Ectodermal cell (in vitro differentiated cells): ENCODE results near the gene CXCR1.

Experiments used
- H3K27ac ChIP-seq: 2 replicates; pipeline ENCODE4 v1.7.0; 2013; ENCODE audit warnings: mild to moderate bottlenecking, low read depth, low read length; ENCODE audit not compliant: insufficient read depth, poor library complexity, severe bottlenecking
- H3K27me3 ChIP-seq: 2 replicates; pipeline ENCODE4 v1.7.0; 2013; ENCODE audit warnings: mild to moderate bottlenecking, low read length; ENCODE audit not compliant: insufficient read depth, control insufficient read depth, poor library complexity, severe bottlenecking
- H3K36me3 ChIP-seq: one replicate; pipeline ENCODE4 v1.7.0; 2013; ENCODE audit warnings: low read length; ENCODE audit not compliant: control insufficient read depth, insufficient read depth
- H3K4me1 ChIP-seq: one replicate; pipeline ENCODE4 v1.7.0; 2013; ENCODE audit warnings: low read length; ENCODE audit not compliant: control insufficient read depth, insufficient read depth
- H3K4me3 ChIP-seq: 2 replicates; pipeline ENCODE4 v1.7.0; 2013; ENCODE audit warnings: low read depth, low read length, control low read depth; ENCODE audit not compliant: insufficient read depth
- H3K9me3 ChIP-seq: 2 replicates; pipeline ENCODE4 v1.7.0; 2013; ENCODE audit warnings: mild to moderate bottlenecking, low read length, moderate library complexity; ENCODE audit not compliant: control insufficient read depth
- WGBS, 2 experiments: methylation state at CpG; one replicate each; pipeline ENCODE4 v1.1.7; 2013; ENCODE audit warnings: missing lambda C conversion rate in 2 of 2; 5-methylcytosine and 5-hydroxymethylcytosine counted together

CXCR1 gene

GRCh38 chr2:218145124-218145523, 21.6 kb downstream of the CXCR1 start:
- Histone ChIP-seq H3K27me3 (no peaks in the 10 kb centered on the region), H3K9me3 (no peaks in the 10 kb centered on the region), H3K27ac (no peak overlapping the region), H3K36me3 (no peaks in the 10 kb centered on the region), H3K4me1 (no peaks in the 10 kb centered on the region), H3K4me3 (no peak overlapping the region)
- 70 to 72% methylated on average over 3 of the region's 3 CpGs for WGBS, 2 experiments

GRCh38 chr2:218138047-218138446, 28.7 kb downstream of the CXCR1 start:
- Histone ChIP-seq H3K27me3 (no peaks in the 10 kb centered on the region), H3K9me3 (no peaks in the 10 kb centered on the region), H3K4me3 (no peak overlapping the region), H3K36me3 (no peaks in the 10 kb centered on the region), H3K4me1 (peaks cover 4% of the 10 kb centered on the region), H3K27ac (no peak overlapping the region)
- 86 to 92% methylated on average over 4 of the region's 4 CpGs for WGBS, 2 experiments

- H3K9me3 ChIP-seq: no peaks in the 10 kb centered on the region
- H3K27me3 ChIP-seq: no peaks in the 10 kb centered on the region
- no peak overlapping the region for H3K4me3 ChIP-seq
- no peak overlapping the region for H3K27ac ChIP-seq
- no peaks in the 10 kb centered on the region for H3K36me3 ChIP-seq
- WGBS, 2 experiments: 70 to 73% methylated on average over 3 of the region's 3 CpGs
- H3K4me1 ChIP-seq: peaks cover 4% of the 10 kb centered on the region
Observed at GRCh38 chr2:218137514-218137913, 29.2 kb downstream of the CXCR1 start.

GRCh38 chr2:218130822-218131221, 35.9 kb downstream of the CXCR1 start:
- Histone ChIP-seq H3K4me3 (no peak overlapping the region), H3K9me3 (no peaks in the 10 kb centered on the region), H3K36me3 (no peaks in the 10 kb centered on the region), H3K27me3 (no peaks in the 10 kb centered on the region), H3K4me1 (no peaks in the 10 kb centered on the region), H3K27ac (no peak overlapping the region)

- no peaks in the 10 kb centered on the region for H3K4me1 ChIP-seq
- H3K9me3 ChIP-seq: no peaks in the 10 kb centered on the region
- H3K27ac ChIP-seq: no peak overlapping the region
- no peaks in the 10 kb centered on the region for H3K36me3 ChIP-seq
- 92 to 100% methylated on average over 2 of the region's 2 CpGs for WGBS, 2 experiments
- H3K27me3 ChIP-seq: no peaks in the 10 kb centered on the region
- H3K4me3 ChIP-seq: no peak overlapping the region
Observed at GRCh38 chr2:218130377-218130776, 36.4 kb downstream of the CXCR1 start.

- H3K4me1 ChIP-seq: no peaks in the 10 kb centered on the region
- no peaks in the 10 kb centered on the region for H3K9me3 ChIP-seq
- no peaks in the 10 kb centered on the region for H3K27me3 ChIP-seq
- no peak overlapping the region for H3K27ac ChIP-seq
- H3K4me3 ChIP-seq: no peak overlapping the region
- WGBS, 2 experiments: 87 to 99% methylated on average over 6 of the region's 6 CpGs
- no peaks in the 10 kb centered on the region for H3K36me3 ChIP-seq
Observed at GRCh38 chr2:218129458-218130135, 37.2 kb downstream of the CXCR1 start.

- no peaks in the 10 kb centered on the region for H3K4me1 ChIP-seq
- no peaks in the 10 kb centered on the region for H3K36me3 ChIP-seq
- H3K9me3 ChIP-seq: no peaks in the 10 kb centered on the region
- H3K4me3 ChIP-seq: no peak overlapping the region
- no peaks in the 10 kb centered on the region for H3K27me3 ChIP-seq
- 92 to 93% methylated on average over 6 of the region's 6 CpGs for WGBS, 2 experiments
- no peak overlapping the region for H3K27ac ChIP-seq
Observed at GRCh38 chr2:218128781-218129457, 37.8 kb downstream of the CXCR1 start.

GRCh38 chr2:218127929-218128455, 38.8 kb downstream of the CXCR1 start:
- H3K27ac ChIP-seq: no peak overlapping the region
- H3K4me3 ChIP-seq: no peak overlapping the region
- WGBS, 2 experiments: 85 to 92% methylated on average over 2 to 3 of the region's 3 CpGs
- no peaks in the 10 kb centered on the region for H3K4me1 ChIP-seq
- H3K36me3 ChIP-seq: no peaks in the 10 kb centered on the region
- no peaks in the 10 kb centered on the region for H3K27me3 ChIP-seq
- no peaks in the 10 kb centered on the region for H3K9me3 ChIP-seq

GRCh38 chr2:218125626-218126080, 41.1 kb downstream of the CXCR1 start, which contains the start of gene CXCR2:
Gene CXCR2 (plus strand): TSS chr2:218126028. CDS start chr2:218134802, 8,774 bp downstream.
- Histone ChIP-seq H3K4me3 (no peak within 1 kb of the TSS), H3K4me1 (no peaks in the 10 kb centered on the region), H3K27me3 (no peaks in the 10 kb centered on the region), H3K36me3 (no peaks in the 10 kb centered on the region), H3K27ac (no peak within 1 kb of the TSS), H3K9me3 (no peaks in the 10 kb centered on the region)
- WGBS, 2 experiments: 86 to 87% methylated on average over 8 of the region's 8 CpGs

- 92 to 95% methylated on average over 4 of the region's 4 CpGs for WGBS, 2 experiments
- Histone ChIP-seq H3K4me1 (no peaks in the 10 kb centered on the region), H3K27me3 (no peaks in the 10 kb centered on the region), H3K4me3 (no peak overlapping the region), H3K9me3 (no peaks in the 10 kb centered on the region), H3K27ac (no peak overlapping the region), H3K36me3 (no peaks in the 10 kb centered on the region)
Observed at GRCh38 chr2:218125095-218125494, 41.7 kb downstream of the CXCR1 start.
